ENCODE measurements around the gene SNX27.

SNX27 gene

GRCh38 chr1:151706464-151707415 is 94.9 kb downstream of the SNX27 start:
- no peak for DNase-seq

- DNase-seq: no peak
Measured at GRCh38 chr1:151707541-151708065, 95.8 kb downstream of the SNX27 start.

GRCh38 chr1:151708891-151709290 is 97.0 kb downstream of the SNX27 start:
- no peak for DNase-seq

GRCh38 chr1:151710187-151710840 is 98.5 kb downstream of the SNX27 start:
- peak; percentile 12 for DNase-seq

GRCh38 chr1:151711044-151711800 is 99.4 kb downstream of the SNX27 start:
- no peak for DNase-seq

- DNase-seq: no peak
Measured at GRCh38 chr1:151711951-151712350, 100.1 kb downstream of the SNX27 start.

- DNase-seq: no peak
Measured at GRCh38 chr1:151713044-151713443, 101.2 kb downstream of the SNX27 start.

- DNase-seq: peak; percentile 45
Measured at GRCh38 chr1:151713874-151714273, 102.0 kb downstream of the SNX27 start.

- no peak for DNase-seq
Measured at GRCh38 chr1:151714820-151715725, 103.2 kb downstream of the SNX27 start.

- peak; percentile 55 for DNase-seq
Measured at GRCh38 chr1:151715726-151716404, 104.0 kb downstream of the SNX27 start.

GRCh38 chr1:151716405-151716762 is 104.5 kb downstream of the SNX27 start:
- no peak for DNase-seq

- peak; percentile 99 for DNase-seq
Measured at GRCh38 chr1:151716771-151717631, 105.2 kb downstream of the SNX27 start, which contains the start of gene CELF3. Gene CELF3 (minus strand): TSS chr1:151716803. CDS start chr1:151716020, 783 bp downstream.

- peak; percentile 25 for DNase-seq
Measured at GRCh38 chr1:151718011-151718431, 106.2 kb downstream of the SNX27 start.

GRCh38 chr1:151718666-151719065 is 106.8 kb downstream of the SNX27 start:
- no peak for DNase-seq

GRCh38 chr1:151720125-151720524 is 108.3 kb downstream of the SNX27 start:
- DNase-seq: no peak

GRCh38 chr1:151720554-151720953 is 108.7 kb downstream of the SNX27 start:
- no peak for DNase-seq

GRCh38 chr1:151720974-151721787 is 109.3 kb downstream of the SNX27 start, which contains the start of gene RIIAD1:
Gene RIIAD1 (plus strand): TSS chr1:151721522. CDS start chr1:151721537, 15 bp downstream.
- peak; percentile 17 for DNase-seq

- no peak for DNase-seq
Measured at GRCh38 chr1:151721788-151722510, 110.1 kb downstream of the SNX27 start.

All from DMS79 treated with DMSO at 0.1 percent for 48 hours (cell line).